GM12874 (cell line): ENCODE data around the gene MTHFD2.

Experiments
- CTCF ChIP-seq: IDR thresholded peaks from 2 replicates; pipeline ENCODE4 v1.5.1; 2011; ENCODE audit warnings: low read depth, mild to moderate bottlenecking, control low read depth, low read length, moderate library complexity; ENCODE audit not compliant: insufficient read depth

The MTHFD2 gene

GRCh38 chr2:74250189-74250631 lies 51.8 kb downstream of the MTHFD2 start:
- TF ChIP-seq CTCF, result peak; percentile 72

- no peak for TF ChIP-seq CTCF
These were observed 53.6 kb downstream of the MTHFD2 start for GRCh38 chr2:74252036-74252435.

GRCh38 chr2:74252862-74253261 lies 54.4 kb downstream of the MTHFD2 start:
- no peak for TF ChIP-seq CTCF

- no peak for TF ChIP-seq CTCF
These were observed 55.0 kb downstream of the MTHFD2 start for GRCh38 chr2:74253306-74253970.

GRCh38 chr2:74253971-74254310 lies 55.5 kb downstream of the MTHFD2 start:
- TF ChIP-seq CTCF, result no peak

GRCh38 chr2:74255660-74256213 lies 57.3 kb downstream of the MTHFD2 start:
- no peak for TF ChIP-seq CTCF

- no peak for TF ChIP-seq CTCF
These were observed 60.8 kb downstream of the MTHFD2 start for GRCh38 chr2:74259191-74259590.

GRCh38 chr2:74259733-74260132 lies 61.3 kb downstream of the MTHFD2 start:
- TF ChIP-seq CTCF, result no peak
